ENCODE data around the gene SBSN.

SBSN gene

GRCh38 chr19:35528218-35529038 lies at the start of gene SBSN:
Gene SBSN (minus strand): TSS chr19:35528311. CDS start chr19:35528281, 30 bp downstream.
- DNase-seq: no peak

- no peak for DNase-seq
These were observed 43.4 kb upstream of the SBSN start for GRCh38 chr19:35571406-35571965.

GRCh38 chr19:35569281-35569781 lies 41.2 kb upstream of the SBSN start:
- DNase-seq: no peak

GRCh38 chr19:35566738-35567137 lies 38.6 kb upstream of the SBSN start:
- no peak for DNase-seq

GRCh38 chr19:35565016-35565856 lies 37.1 kb upstream of the SBSN start:
- DNase-seq: no peak

- DNase-seq: no peak
These were observed 35.2 kb upstream of the SBSN start, which contains the start of gene ATP4A for GRCh38 chr19:35563207-35563829. Gene ATP4A (minus strand): TSS chr19:35563658. CDS start chr19:35563629, 29 bp downstream.

GRCh38 chr19:35562776-35563175 lies 34.7 kb upstream of the SBSN start:
- no peak for DNase-seq

- DNase-seq: no peak
These were observed 34.2 kb upstream of the SBSN start for GRCh38 chr19:35562336-35562735.

- no peak for DNase-seq
These were observed 33.3 kb upstream of the SBSN start for GRCh38 chr19:35561436-35561835.

- DNase-seq: no peak
These were observed 32.6 kb upstream of the SBSN start for GRCh38 chr19:35560677-35561076.

GRCh38 chr19:35560271-35560670 lies 32.2 kb upstream of the SBSN start:
- DNase-seq: no peak

- DNase-seq: no peak
These were observed 31.7 kb upstream of the SBSN start for GRCh38 chr19:35559781-35560180.

GRCh38 chr19:35559281-35559659 lies 31.2 kb upstream of the SBSN start:
- no peak for DNase-seq

- no peak for DNase-seq
These were observed 30.5 kb upstream of the SBSN start for GRCh38 chr19:35558400-35559280.

- peak; percentile 61 to 68 for DNase-seq
These were observed 29.7 kb upstream of the SBSN start for GRCh38 chr19:35557539-35558399.

- no peak for DNase-seq
These were observed 28.9 kb upstream of the SBSN start for GRCh38 chr19:35556846-35557538.

GRCh38 chr19:35556025-35556590 lies 28.0 kb upstream of the SBSN start:
- no peak for DNase-seq

GRCh38 chr19:35555301-35556005 lies 27.3 kb upstream of the SBSN start:
- no peak for DNase-seq

GRCh38 chr19:35554076-35554475 lies 26.0 kb upstream of the SBSN start:
- no peak for DNase-seq
